Effector CD4-positive, alpha-beta T cell (primary cell): ENCODE data around the gene TMPRSS6.
A peak's percentile ranks its signal among the peaks of the same experiment; 100 is the strongest.
"Not testable (repeated sequence)": the region's sequence is repeated elsewhere in the genome, so short reads cannot be mapped to it uniquely, and the experiment has no call there.

Experiments used
- DNase-seq: peaks from one replicate; pipeline ENCODE4 v3.0.0-alpha.2; 2020

TMPRSS6 gene

DNA sequence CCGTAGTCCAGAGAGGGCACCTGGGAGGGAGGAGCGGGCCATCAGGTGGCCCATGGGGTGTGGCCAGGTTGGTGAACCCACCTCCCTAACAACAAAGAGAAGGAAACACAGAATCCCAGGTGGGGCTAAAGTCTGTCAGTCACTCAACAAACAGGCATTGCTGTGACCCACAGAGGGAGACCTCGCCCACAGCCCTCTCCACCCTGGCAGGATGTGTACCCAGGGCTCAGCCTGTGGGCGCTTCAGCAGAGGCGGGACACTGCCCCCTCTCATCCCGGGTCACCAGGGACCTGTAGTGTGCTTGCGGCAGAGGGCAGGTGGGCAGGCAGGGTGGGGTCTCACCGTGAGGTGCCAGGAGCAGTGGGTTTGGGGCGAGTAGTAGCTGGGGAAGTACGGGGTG lies 25.1 kb downstream of the TMPRSS6 start:
- no peak for DNase-seq

- no peak for DNase-seq
Measured at GRCh38 chr22:37083914-37084313, 25.6 kb downstream of the TMPRSS6 start.

DNA sequence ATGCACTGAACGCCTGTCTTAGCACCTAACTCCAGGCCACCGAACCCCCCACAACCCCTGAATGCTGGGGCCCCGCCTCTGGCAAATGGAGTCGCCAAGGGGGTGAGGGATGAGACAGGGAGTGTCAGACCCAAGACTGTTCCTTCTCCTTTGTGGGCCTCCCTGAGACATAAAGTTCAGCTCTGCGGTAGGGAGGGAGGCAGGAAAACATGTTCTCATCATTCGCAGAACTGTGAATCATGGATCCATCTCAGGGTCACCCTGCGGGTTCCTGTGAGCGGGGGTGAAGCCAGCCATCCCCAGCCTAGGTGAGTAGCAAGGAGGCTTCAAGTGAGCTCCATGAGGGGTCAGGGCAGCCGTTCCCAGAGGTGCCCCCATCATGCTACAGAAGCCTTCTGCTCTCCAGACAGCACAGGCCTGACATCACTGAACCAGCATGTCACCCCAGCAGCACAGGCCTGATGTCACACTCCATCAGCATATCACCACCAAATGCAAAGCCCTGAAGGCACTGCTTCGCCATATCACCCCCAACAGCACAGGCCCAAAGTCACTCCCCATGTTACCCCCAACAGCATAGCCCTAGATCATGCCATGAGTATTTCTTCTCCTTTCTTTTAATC lies 27.2 kb downstream of the TMPRSS6 start:
- DNase-seq, result no peak

- DNase-seq, result no peak
Measured at GRCh38 chr22:37080838-37081237, 28.7 kb downstream of the TMPRSS6 start.

DNA sequence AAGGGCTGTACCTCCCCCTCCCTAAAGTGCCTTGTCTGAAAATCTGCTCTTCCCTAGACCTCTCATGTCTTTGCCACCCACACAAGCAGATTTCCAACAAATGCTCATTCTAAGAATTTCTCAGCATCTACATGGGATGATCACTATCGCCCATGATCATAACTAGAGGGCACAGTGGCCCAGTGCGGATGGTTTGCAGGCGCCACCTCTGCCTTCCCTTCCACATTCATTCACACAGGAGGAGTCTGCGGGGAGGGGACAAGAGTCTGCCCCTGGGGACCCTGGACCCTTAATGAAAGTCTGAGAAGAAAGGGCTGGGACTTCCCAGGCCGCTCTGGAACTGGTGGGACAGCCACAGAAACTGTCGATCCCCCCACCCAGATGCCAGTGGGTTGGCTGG lies 29.1 kb downstream of the TMPRSS6 start:
- no peak for DNase-seq

GRCh38 chr22:37079668-37080171 lies 29.8 kb downstream of the TMPRSS6 start:
- peak; percentile 80 for DNase-seq

DNA sequence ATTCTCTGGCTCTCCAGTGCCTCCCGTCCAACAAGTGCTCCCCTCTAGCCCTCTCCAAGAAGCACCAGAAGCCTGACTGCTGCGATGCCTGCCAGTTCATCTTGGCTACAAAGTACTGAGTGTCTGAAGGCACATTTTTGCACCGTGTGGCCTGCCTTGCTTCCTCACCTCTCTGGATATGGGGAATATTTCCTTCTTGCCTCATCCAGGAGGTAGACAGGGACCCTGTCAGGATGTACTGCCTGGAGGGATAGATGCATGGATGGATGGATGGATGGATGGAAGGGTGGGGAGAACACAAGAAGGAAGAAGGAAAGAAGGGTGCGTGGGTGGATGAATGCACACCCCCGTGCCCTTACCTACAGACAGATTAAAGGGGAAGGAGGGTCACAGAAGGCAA lies 30.4 kb downstream of the TMPRSS6 start:
- no peak for DNase-seq

- DNase-seq, result peak; percentile 81
Measured at GRCh38 chr22:37077802-37078448, 31.6 kb downstream of the TMPRSS6 start.

DNA sequence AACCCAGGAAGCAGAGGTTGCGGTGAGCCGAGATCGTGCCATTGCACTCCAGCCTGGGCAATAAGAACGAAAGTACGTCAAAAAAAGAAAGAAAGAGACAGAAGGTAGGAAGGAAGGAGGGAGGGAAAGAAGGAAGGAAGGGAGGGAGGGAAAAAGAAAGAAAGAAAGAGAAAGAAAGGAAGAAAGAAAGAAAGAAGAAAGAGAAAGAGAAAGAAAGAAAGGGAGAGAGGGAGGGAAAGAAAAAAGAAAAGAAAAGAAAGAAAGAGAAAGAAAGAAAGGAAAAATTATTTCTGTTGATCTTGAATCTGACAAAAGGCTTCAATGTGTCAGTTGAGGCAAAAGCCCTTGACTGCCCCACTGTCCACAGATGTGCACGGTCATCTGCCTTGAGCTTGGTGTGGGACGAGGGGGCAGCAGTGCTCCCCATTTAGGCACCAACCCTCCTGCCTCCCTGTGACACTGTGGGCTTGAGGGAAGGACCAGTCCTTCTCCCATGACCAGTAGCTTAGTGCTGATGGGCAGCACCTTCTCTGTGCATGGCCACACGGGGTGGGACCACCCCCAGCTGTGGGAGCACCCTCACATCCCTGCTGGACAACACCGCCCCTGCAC lies 33.6 kb downstream of the TMPRSS6 start:
- DNase-seq, result no peak

DNA sequence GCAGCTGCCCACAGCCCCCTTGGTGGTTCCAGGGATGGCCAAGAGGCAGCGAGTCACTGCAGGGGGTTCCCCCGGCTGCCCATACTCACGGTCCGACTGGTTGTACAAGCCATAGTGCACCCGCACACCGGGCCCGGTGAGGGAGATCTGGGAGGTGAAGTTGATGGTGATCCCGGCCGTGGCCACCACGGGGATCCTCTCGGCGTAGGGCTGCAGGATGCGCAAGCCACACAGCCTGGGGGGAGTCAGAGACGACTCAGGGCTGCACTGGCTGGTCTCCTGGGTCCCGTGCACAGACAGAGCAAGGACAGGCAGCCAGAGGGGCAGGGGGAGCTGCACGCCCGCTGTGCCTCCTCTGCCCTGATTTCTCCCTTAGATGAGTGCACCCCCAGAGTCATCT lies 34.5 kb downstream of the TMPRSS6 start:
- DNase-seq, result no peak

- no peak for DNase-seq
Measured at GRCh38 chr22:37074537-37074936, 35.0 kb downstream of the TMPRSS6 start.

GRCh38 chr22:37072673-37073072 lies 36.8 kb downstream of the TMPRSS6 start:
- no peak for DNase-seq

DNA sequence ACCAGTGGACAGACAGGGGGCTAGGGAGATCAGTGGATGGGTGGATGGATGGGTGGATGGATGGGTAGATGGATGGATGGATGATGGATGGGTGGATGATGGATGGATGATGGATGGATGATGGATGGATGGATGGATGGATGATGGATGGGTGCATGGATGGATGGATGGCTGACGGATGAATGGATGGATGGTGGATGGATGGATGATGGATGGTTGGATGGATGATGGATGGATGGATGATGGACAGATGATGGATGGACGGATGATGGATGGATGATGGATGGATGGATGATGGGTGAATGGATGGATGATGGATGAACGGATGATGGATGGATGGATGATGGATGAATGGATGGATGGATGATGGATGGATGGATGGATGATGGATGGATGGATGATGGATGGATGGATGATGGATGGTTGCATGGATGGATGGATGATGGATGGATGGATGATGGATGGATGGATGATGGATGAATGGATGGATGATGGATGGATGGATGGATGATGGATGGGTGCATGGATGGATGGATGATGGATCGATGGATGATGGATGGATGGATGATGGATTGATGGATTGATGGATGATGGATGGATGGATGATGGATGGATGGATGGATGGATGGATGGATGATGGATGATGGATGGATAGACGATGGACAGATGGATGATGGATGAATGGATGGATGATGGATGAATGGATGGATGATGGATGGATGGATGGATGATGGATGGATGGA lies 37.5 kb downstream of the TMPRSS6 start:
- DNase-seq, result not testable (repeated sequence)

- no peak for DNase-seq
Measured at GRCh38 chr22:37070744-37071143, 38.8 kb downstream of the TMPRSS6 start.

DNA sequence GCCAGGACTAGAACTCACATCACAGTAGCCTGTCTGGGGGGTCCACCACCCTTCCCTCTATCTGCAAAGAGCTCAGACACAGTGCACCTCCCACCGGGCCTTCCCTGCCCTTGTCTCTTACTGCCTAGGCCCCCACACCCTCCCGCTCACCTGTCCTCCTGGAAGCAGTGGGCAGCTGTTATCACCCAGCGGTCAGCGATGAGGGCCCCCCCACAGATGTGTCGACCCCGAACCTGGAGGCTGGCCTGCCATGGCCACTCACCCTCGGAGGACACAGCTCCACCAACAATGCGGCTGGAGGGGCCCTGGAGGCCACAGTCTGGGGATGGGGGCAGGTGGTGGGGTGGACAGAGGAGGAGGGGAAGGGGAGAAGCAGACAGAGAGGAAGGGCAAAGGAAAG lies 39.2 kb downstream of the TMPRSS6 start:
- DNase-seq, result no peak

GRCh38 chr22:37069719-37070118 lies 39.8 kb downstream of the TMPRSS6 start:
- no peak for DNase-seq

DNA sequence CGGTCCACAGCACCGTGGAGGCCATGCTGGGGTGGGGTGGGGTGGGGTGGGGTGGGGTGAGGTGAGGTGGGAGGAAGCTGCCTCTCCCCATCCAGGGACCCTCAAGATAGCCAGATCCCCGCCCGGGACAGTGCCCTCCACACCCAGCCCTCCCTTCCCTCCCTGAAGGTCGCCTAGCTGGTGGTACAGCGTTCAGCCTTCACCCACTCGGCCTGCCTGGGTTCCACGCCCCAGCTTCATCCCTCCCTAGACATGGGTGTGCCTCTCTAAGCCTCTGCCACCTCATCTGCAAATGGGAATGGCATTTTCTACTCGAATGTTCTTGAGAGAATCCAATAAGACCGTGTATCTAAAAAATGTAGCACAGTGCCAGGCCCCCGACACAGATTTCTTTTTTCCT lies 40.2 kb downstream of the TMPRSS6 start:
- no peak for DNase-seq

GRCh38 chr22:37068859-37069258 lies 40.7 kb downstream of the TMPRSS6 start:
- DNase-seq, result no peak

DNA sequence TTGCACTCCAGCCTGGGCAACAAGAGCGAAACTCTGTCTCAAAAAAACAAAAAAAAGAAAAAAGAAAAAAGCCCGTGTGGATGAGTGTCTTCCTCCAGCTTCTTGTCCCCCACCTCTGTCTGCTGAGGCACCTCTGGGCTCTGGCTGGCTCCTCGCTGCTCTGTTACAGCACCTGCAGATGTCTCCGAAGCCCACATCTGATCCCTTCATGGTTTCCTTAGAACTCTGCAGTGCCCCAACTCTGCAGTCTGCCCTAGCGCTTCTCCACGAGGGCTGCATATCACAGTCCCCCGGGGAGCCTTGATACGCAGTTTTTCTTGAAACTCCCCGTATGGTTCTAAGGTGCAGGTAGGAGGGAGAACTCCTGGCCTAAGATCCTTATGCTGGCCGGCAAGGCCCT lies 42.1 kb downstream of the TMPRSS6 start:
- no peak for DNase-seq

DNA sequence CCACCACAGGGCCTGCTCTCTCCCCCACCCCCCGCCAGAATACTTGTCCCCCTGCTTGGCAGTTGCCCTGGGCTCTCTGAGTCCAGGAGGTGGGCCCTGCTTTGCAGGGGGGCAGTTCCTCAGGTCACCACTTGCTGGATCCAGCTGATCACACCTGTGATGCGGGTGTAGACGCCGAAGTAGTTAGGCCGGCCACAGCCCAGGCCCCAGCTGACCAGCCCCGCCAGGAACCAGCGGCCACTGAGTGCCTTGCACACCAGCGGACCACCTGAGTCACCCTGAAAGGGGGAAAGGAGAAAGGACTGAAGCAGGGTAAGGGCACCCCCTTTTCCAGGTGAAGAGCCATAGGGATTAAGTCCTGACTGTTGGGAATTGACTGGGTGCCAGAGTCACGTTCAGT lies 43.6 kb downstream of the TMPRSS6 start:
- no peak for DNase-seq

- no peak for DNase-seq
Measured at GRCh38 chr22:37065180-37065579, 44.3 kb downstream of the TMPRSS6 start.

DNA sequence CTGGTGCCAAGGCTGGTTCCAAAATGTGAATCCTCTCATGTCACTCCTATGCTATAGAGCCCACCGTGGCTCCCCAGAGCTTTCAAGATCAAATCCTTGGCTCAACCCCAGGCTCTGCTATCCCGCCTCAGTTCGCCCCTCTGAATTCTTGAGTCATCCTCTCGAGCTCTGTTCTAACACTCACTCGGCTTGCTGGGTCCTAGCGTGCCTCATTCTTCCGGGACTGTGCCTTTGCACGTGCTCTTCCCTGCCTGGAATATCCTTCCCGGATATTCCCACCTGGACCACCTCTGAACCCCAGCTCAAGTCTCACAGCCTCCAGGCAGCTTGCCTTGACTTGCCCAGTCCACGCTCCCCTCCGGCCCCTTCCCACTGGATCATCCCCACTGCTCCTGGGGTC lies 45.0 kb downstream of the TMPRSS6 start:
- no peak for DNase-seq
